Heart left ventricle (tissue), 16 donors: Measurements from ENCODE around the gene SNX30. TPM values are rescaled to one million over a fixed set of nuclear protein-coding genes. Genes with fewer than 3 reads are reported as not detected.

Experiments used
- ATAC-seq, 4 donors: fragments of 200-7000 bp; cut with Tn5 transposase; one replicate each; pipeline ENCODE4 v1.9.1; 2020 to 2022; ENCODE audit warnings: moderate library complexity in 4 of 4, mild to moderate bottlenecking in 3 of 4, moderate number of reproducible peaks in 1 of 4
- DNase-seq, 5 donors: peaks; one replicate each; pipeline ENCODE4 v3.0.0-alpha.2; 2020
- H3K27ac ChIP-seq, 12 donors: fragments of 200-600 bp; sonication (generic) in 4 of 12; one replicate each; pipeline versions ENCODE4 v1.5.0 to v1.8.0; 2016 to 2022; ENCODE audit warnings: mild to moderate bottlenecking in 2 of 12
- H3K27me3 ChIP-seq, 9 donors: fragments of 200-600 bp; sonication (generic) in 2 of 9; one replicate each; pipeline versions ENCODE4 v1.5.1 to v1.8.0; 2016 to 2022; ENCODE audit warnings: mild to moderate bottlenecking in 3 of 9
- H3K36me3 ChIP-seq, 9 donors: fragments of 200-600 bp; sonication (generic) in 2 of 9; one replicate each; pipeline versions ENCODE4 v1.5.0 to v1.8.0; 2018 to 2022; ENCODE audit warnings: mild to moderate bottlenecking in 2 of 9
- H3K4me1 ChIP-seq, 12 donors: fragments of 200-600 bp; sonication (generic) in 4 of 12; one replicate each; pipeline versions ENCODE4 v1.5.0 to v1.8.0; 2016 to 2022; ENCODE audit warnings: mild to moderate bottlenecking in 3 of 12
- H3K4me3 ChIP-seq, 12 donors: fragments of 200-600 bp; sonication (generic) in 4 of 12; one replicate each; pipeline versions ENCODE4 v1.5.0 to v1.8.0; 2017 to 2022; ENCODE audit warnings: mild to moderate bottlenecking in 9 of 12, moderate library complexity in 4 of 12
- H3K9me3 ChIP-seq, 12 donors: fragments of 200-600 bp; sonication (generic) in 4 of 12; one replicate each; pipeline versions ENCODE4 v1.5.0 to v1.8.0; 2016 to 2022; ENCODE audit warnings: mild to moderate bottlenecking in 1 of 12
- CTCF ChIP-seq, 12 donors: fragments of 200-600 bp; sonication (generic) in 4 of 12; IDR thresholded peaks; one replicate each; pipeline versions ENCODE4 v1.5.0 to v1.8.0; 2018 to 2022; ENCODE audit warnings: antibody characterized with exemption in 12 of 12, mild to moderate bottlenecking in 5 of 12
- POLR2A ChIP-seq, 2 donors: fragments of 450-650 bp; IDR thresholded peaks; one replicate each; pipeline ENCODE4 v1.6.1; 2017; ENCODE audit warnings: antibody characterized with exemption in 2 of 2, mild to moderate bottlenecking in 2 of 2, moderate library complexity in 2 of 2
- WGBS, 4 donors: extraction: QIAGEN DNeasy Blood & Tissue Kit in 2 of 4; methylation state at CpG; one replicate each; pipeline versions ENCODE4 v1.1.5 to v1.1.7; 2013 to 2018; 5-methylcytosine and 5-hydroxymethylcytosine counted together
- intact Hi-C, 10 donors: fragments of 100-400 bp; cut with DNase I; formaldehyde crosslinking; loops; one replicate each; pipeline versions ENCODE4 v1.11.1 to v1.14.2; 2022
- polyA plus RNA-seq, 2 donors: library from polyadenylated mRNA; stranded (reverse); fragments of 200-250 nt; gene quantifications; one replicate each; pipeline ENCODE4 v1.2.3, GENCODE V29; 2013
- total RNA-seq, 9 donors: library from RNA; depleted of rRNA in 2 of 9; stranded (reverse); fragments of >200 nt in 2 of 9; fragmentation: NEBNext Ultra II Directional in 3 of 9; extraction: Animal tissue kit (Norgen Biotek cat#: 25700) in 3 of 9; gene quantifications; one replicate each; pipeline versions ENCODE4 v1.1.0 to v1.2.4, GENCODE V29; 2016 to 2023
- donor health status: ischemic (EF 13 %, LVEDD 7.1; RV severe dilation, severe dysfunction).
- donor health status: healthy with polysubstance abuse.
- donor health status: DM: no; HTN: yes; CAD: no.
- donor health status: DM: no; HTN: no; CAD: no.
- donor health status: ischemic (EF 25% LVEDD 6.9; RV normal size, moderate dysfunction).
- donor health status: ischemic (EF 25% LVEDD 5.7; RV mildly dilated, moderate dysfunction).
- donor health status: healthy.
- donor health status: DM: yes; HTN: yes; CAD: no.
- donor health status: ischemic (EF 35%, LVEDD 5.7; RV mildly dilated, moderate dysfunction).
- donor health status: nonischemic (EF 11% LVEDD 7.7; RV severe dilation, severe dysfunction).
- donor health status: DM: yes; HTN: yes; CAD: no.
- donor health status: PGD.
- donor health status: ischemic (EF 29% LVEDD 5.4; RV normal size, mild dysfunction).
- donor health status: nonischemic (EF 23%, LVEDD 6.1; RV moderate dilation, normal function).

The SNX30 gene
- total and polyA plus RNA-seq, 11 donors, result 0.95 to 10.3 (median 3.8) TPM

GRCh38 chr9:112892981-112893380 is 142.4 kb downstream of the SNX30 start:
- no peak for DNase-seq
- Histone ChIP-seq H3K27me3 (peaks cover 0 to 19% (median 4%) of the 10 kb centered on the region in 9 donors), H3K4me1 (peaks cover 0 to 50% (median 3%) of the 10 kb centered on the region in 12 donors), H3K27ac (no peak overlapping the region), H3K4me3 (no peak overlapping the region), H3K36me3 (no peaks in the 10 kb centered on the region), H3K9me3 (no peaks in the 10 kb centered on the region)
- TF ChIP-seq CTCF (IDR thresholded peaks at IDR 0.05) (no peak), POLR2A (IDR thresholded peaks at IDR 0.05) (no peak)
- intact Hi-C loops, result no loop called here
- no peak for ATAC-seq
- WGBS, 4 donors, result 89 to 94% (median 91%) methylated on average over 2 of the region's 2 CpGs

GRCh38 chr9:112894041-112894440 is 143.5 kb downstream of the SNX30 start:
- TF ChIP-seq CTCF (IDR thresholded peaks at IDR 0.05) (no peak), POLR2A (IDR thresholded peaks at IDR 0.05) (no peak)
- DNase-seq (no peak), ATAC-seq (no peak)
- peaks cover 0 to 58% (median 3%) of the 10 kb centered on the region in 12 donors for H3K4me1 ChIP-seq
- H3K9me3 ChIP-seq, result no peaks in the 10 kb centered on the region
- H3K36me3 ChIP-seq, result no peaks in the 10 kb centered on the region
- peak overlapping the region in 1 of 12 donors; percentile 87 for H3K27ac ChIP-seq
- WGBS, 4 donors, result 69 to 93% (median 91%) methylated on average over 1 of the region's 1 CpG
- H3K27me3 ChIP-seq, result peaks cover 0 to 19% (median 4%) of the 10 kb centered on the region in 9 donors
- H3K4me3 ChIP-seq, result no peak overlapping the region
- intact Hi-C loops, result no loop called here

DNA sequence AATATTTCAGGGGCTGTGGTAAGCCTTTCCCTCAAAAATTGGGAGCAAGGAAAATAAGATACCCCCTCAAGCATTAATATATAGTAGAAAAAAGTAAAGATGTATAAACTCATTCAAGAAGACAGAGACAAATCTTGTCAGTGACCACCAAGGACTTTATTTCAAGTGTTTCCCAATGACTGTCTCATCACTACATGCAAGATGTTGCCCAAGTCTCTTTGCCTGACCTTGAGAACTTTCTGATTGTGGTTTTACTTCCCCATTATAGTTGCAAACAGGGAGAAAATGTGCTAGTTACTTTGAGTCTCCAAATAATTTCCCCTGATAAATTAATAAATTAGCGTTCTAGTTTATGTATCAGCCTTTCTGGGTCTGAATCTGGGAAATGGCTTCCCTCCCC is 144.1 kb downstream of the SNX30 start:
- Histone ChIP-seq H3K9me3 (no peaks in the 10 kb centered on the region), H3K4me1 (peaks cover 0 to 58% (median 3%) of the 10 kb centered on the region in 12 donors), H3K27me3 (peaks cover 0 to 18% (median 4%) of the 10 kb centered on the region in 9 donors), H3K27ac (peak overlapping the region in 1 of 12 donors; percentile 87), H3K4me3 (no peak overlapping the region), H3K36me3 (no peaks in the 10 kb centered on the region)
- intact Hi-C loops, result loop anchor here in 1 of 10 donors (5.0 kb wide), 1 partner anchor 47 kb away; no protein-coding TSS in a partner anchor
- ATAC-seq (no peak), DNase-seq (no peak)
- no peak for TF ChIP-seq POLR2A (IDR thresholded peaks at IDR 0.05)
- TF ChIP-seq CTCF (IDR thresholded peaks at IDR 0.05), result no peak
- 86 to 93% (median 90%) methylated on average over 1 of the region's 1 CpG for WGBS, 4 donors

DNA sequence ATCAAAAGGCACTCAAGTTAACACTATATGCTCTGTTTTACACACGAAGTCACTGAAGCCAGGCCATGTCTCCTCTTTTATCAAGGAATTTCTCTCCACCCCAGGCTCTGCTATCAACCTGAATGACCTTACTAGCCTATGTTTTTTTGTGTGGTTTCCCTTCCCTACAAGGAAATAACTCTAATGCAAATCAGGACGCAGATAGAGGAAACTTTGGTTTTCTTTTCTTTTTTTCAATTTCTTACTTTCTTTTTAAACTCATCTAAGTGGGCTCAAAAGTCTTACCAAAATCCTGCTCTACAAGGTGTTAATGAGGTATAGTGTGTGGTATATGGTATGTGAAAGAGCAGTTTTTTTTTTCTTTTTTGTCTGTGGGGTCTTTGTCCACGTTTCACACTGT is 145.6 kb downstream of the SNX30 start:
- Histone ChIP-seq H3K9me3 (no peaks in the 10 kb centered on the region), H3K4me3 (no peak overlapping the region), H3K36me3 (no peaks in the 10 kb centered on the region), H3K4me1 (peaks cover 0 to 46% (median 0%) of the 10 kb centered on the region in 12 donors), H3K27ac (no peak overlapping the region), H3K27me3 (peaks cover 0 to 8% (median 0%) of the 10 kb centered on the region in 9 donors)
- intact Hi-C loops, result loop anchor here in 1 of 10 donors (5.0 kb wide), 1 partner anchor 49 kb away; no protein-coding TSS in a partner anchor
- ATAC-seq (no peak), DNase-seq (no peak)
- WGBS, 4 donors, result 42 to 51% (median 47%) methylated on average over 3 of the region's 3 CpGs
- TF ChIP-seq POLR2A (IDR thresholded peaks at IDR 0.05), result no peak
- no peak for TF ChIP-seq CTCF (IDR thresholded peaks at IDR 0.05)
